HepG2 (cell line): ENCODE measurements around the gene NCOA3. TPM values are rescaled to one million over a fixed set of nuclear protein-coding genes. Genes with fewer than 3 reads are reported as not detected.
A peak's percentile ranks its signal among the peaks of the same experiment; 100 is the strongest.

Experiments used
- ATF7-NPFF ChIP-seq: sonication (generic); formaldehyde crosslinking; IDR thresholded peaks from 2 replicates; pipeline ENCODE4 v1.8.1; 2023; ENCODE audit warnings: mild to moderate bottlenecking, low read depth, missing genetic modification reagents, moderate library complexity
- FOSL2 ChIP-seq: sonication (generic); formaldehyde crosslinking; IDR thresholded peaks from 2 replicates; pipeline ENCODE4 v1.4.0; 2020; ENCODE audit warnings: missing genetic modification reagents
- FOXO1 ChIP-seq: sonication (generic); formaldehyde crosslinking; IDR thresholded peaks from 2 replicates; pipeline ENCODE4 v1.4.0; 2020; ENCODE audit warnings: missing genetic modification reagents
- GMEB2 ChIP-seq: IDR thresholded peaks from 2 replicates; pipeline ENCODE4 v1.6.1; 2016; ENCODE audit warnings: missing biosample characterization, missing genetic modification reagents, low read depth
- JUNB ChIP-seq: sonication (generic); formaldehyde crosslinking; IDR thresholded peaks from 2 replicates; pipeline ENCODE4 v1.8.0; 2022; ENCODE audit warnings: missing genetic modification reagents, mild to moderate bottlenecking, borderline replicate concordance
- PREB ChIP-seq: sonication (generic); formaldehyde crosslinking; IDR thresholded peaks from 2 replicates; pipeline ENCODE4 v1.4.0; 2020; ENCODE audit warnings: missing genetic modification reagents
- RELA ChIP-seq: sonication (generic); formaldehyde crosslinking; IDR thresholded peaks from 2 replicates; pipeline ENCODE4 v1.4.0; 2020; ENCODE audit warnings: missing genetic modification reagents
- SMAD3 ChIP-seq: sonication (generic); formaldehyde crosslinking; IDR thresholded peaks from 2 replicates; pipeline ENCODE4 v1.4.0; 2020; ENCODE audit warnings: missing genetic modification reagents
- TBX3 ChIP-seq: fragments of 450-650 bp; IDR thresholded peaks from 2 replicates; pipeline ENCODE4 v1.6.1; 2017; ENCODE audit warnings: antibody characterized with exemption, mild to moderate bottlenecking, inconsistent platforms, borderline replicate concordance
- ZBTB39 ChIP-seq: sonication (generic); formaldehyde crosslinking; IDR thresholded peaks from 2 replicates; pipeline ENCODE4 v1.5.0; 2020; ENCODE audit warnings: missing genetic modification reagents
- ZFP82 ChIP-seq: sonication (generic); formaldehyde crosslinking; IDR thresholded peaks from 2 replicates; pipeline ENCODE4 v1.5.1; 2020; ENCODE audit warnings: mild to moderate bottlenecking, missing genetic modification reagents, borderline replicate concordance
- ZKSCAN8 ChIP-seq: IDR thresholded peaks from 2 replicates; pipeline ENCODE4 v1.6.1; 2016; ENCODE audit warnings: borderline replicate concordance, missing genetic modification reagents, missing compliant biosample characterization
- ZMYM2 ChIP-seq: sonication (generic); formaldehyde crosslinking; IDR thresholded peaks from 2 replicates; pipeline ENCODE4 v1.8.0; 2022; ENCODE audit warnings: mild to moderate bottlenecking, missing genetic modification reagents
- ZNF138 ChIP-seq: sonication (generic); formaldehyde crosslinking; IDR thresholded peaks from 2 replicates; pipeline ENCODE4 v1.5.0; 2020; ENCODE audit warnings: mild to moderate bottlenecking, low read depth, missing genetic modification reagents
- ZNF17 ChIP-seq: sonication (generic); formaldehyde crosslinking; IDR thresholded peaks from 2 replicates; pipeline ENCODE4 v1.5.0; 2020; ENCODE audit warnings: mild to moderate bottlenecking, missing genetic modification reagents
- ZNF276 ChIP-seq: sonication (generic); formaldehyde crosslinking; IDR thresholded peaks from 2 replicates; pipeline ENCODE4 v1.4.0; 2020; ENCODE audit warnings: mild to moderate bottlenecking, low read depth, missing genetic modification reagents
- ZNF317 ChIP-seq: sonication (generic); formaldehyde crosslinking; IDR thresholded peaks from 2 replicates; pipeline ENCODE4 v1.5.0; 2020; ENCODE audit warnings: mild to moderate bottlenecking, missing genetic modification reagents
- ZNF333 ChIP-seq: sonication (generic); formaldehyde crosslinking; IDR thresholded peaks from 2 replicates; pipeline ENCODE4 v1.4.0; 2020; ENCODE audit warnings: mild to moderate bottlenecking, missing genetic modification reagents, borderline replicate concordance
- ZNF446 ChIP-seq: sonication (generic); formaldehyde crosslinking; IDR thresholded peaks from 2 replicates; pipeline ENCODE4 v1.5.0; 2020; ENCODE audit warnings: mild to moderate bottlenecking, missing genetic modification reagents
- ZNF572 ChIP-seq: sonication (generic); formaldehyde crosslinking; IDR thresholded peaks from 2 replicates; pipeline ENCODE4 v1.5.1; 2020; ENCODE audit warnings: mild to moderate bottlenecking, missing genetic modification reagents
- polyA plus RNA-seq, 8 experiments: library from polyadenylated mRNA; depleted of rRNA in 3 of 8; stranded (reverse) in 7 of 8; unstranded in 1 of 8; fragments of >200 nt; fragmentation: Illumina TruSeq in 4 of 8; extraction: Trizol in 4 of 8; gene quantifications; 2 replicates each; pipeline versions ENCODE4 v1.2.1 to v1.2.3, GENCODE V29; 2011 to 2016; ENCODE audit warnings: low read depth in 4 of 8, missing spikeins in 1 of 8, mixed read lengths in 1 of 8; ENCODE audit not compliant: insufficient read depth in 1 of 8
- total RNA-seq, 5 experiments: library from RNA; depleted of rRNA; stranded (reverse); fragments of >200 nt; fragmentation: Illumina TruSeq; extraction: Trizol; gene quantifications; 2 replicates each; pipeline ENCODE4 v1.2.3, GENCODE V29; 2016; ENCODE audit warnings: low read depth in 1 of 5
- TF ChIP-seq, protein P1 (sequence below): sonication (generic); formaldehyde crosslinking; IDR thresholded peaks from 2 replicates; pipeline ENCODE4 v1.5.0; 2020; ENCODE audit warnings: mild to moderate bottlenecking, missing genetic modification reagents

Gene NCOA3
- total and polyA plus RNA-seq, 2 of the 13 experiments (the other 11 are each of a cell fraction or from before 2014, with no cell fraction given) = 35.0 to 56.8 TPM

DNA sequence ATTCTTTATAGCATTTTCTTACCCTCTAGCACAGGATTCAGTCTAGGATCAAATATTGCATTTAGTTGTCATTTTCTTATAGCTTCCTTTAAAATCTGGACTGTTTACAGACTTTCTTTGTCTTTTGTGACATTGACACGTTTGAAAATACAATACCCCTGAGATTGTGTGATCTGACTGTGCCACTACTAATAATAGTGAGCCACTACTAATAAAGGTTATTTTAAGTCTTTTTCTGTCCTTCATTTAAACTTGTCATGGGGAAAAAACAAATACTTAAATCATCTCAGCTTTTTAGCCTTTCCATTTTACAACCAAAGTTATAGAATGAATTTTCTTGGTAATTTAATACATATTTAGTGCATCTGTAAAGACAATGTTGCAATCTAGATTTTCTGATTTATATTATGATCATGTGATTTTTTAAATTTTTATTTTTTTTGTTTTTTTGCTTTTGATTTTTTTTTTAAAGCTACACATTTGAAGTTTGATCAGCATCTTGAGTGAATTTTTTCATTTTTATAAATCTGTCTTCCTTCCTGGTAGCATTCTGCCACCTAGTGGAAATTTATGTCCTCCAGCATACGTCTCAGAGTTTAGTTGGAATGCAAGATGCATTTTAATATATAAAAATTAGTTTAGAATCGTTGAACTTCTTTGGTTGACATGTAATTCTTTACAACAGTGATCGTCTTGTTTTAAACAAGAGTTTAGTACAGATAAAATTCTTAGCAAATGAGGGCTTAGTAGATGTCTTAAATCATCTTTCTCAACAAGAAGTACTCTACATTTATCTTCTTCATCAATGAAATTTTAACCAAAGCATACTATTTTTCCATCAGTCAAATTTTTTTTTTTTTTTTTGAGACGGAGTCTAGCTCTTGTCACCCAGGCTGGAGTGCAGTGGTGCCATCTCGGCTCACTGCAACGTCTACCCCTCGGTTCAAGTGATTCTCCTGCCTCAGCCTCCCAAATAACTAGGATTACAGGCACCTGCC lies 119.4 kb downstream of the NCOA3 start (continued):
- TF ChIP-seq ZNF446 (CRISPR knock-in tag) (no peak), TBX3 (no peak), SMAD3 (CRISPR knock-in tag) (peak; percentile 53; the same call in 1 of the 2 replicates), ZNF333 (CRISPR knock-in tag) (no peak), ZNF17 (no peak), ZNF138 (CRISPR knock-in tag) (no peak), ZNF276 (CRISPR knock-in tag) (no peak), ZBTB39 (CRISPR knock-in tag) (no peak), ZNF317 (no peak), ZNF572 (CRISPR knock-in tag) (no peak), GMEB2 (CRISPR knock-in tag) (no peak), FOSL2 (CRISPR knock-in tag) (no peak), RELA (CRISPR knock-in tag) (no peak), ZMYM2 (CRISPR knock-in tag) (no peak), PREB (CRISPR knock-in tag) (no peak), ATF7-NPFF (no peak), JUNB (no peak), FOXO1 (CRISPR knock-in tag) (no peak), ZFP82 (CRISPR knock-in tag) (no peak), ZKSCAN8 (CRISPR knock-in tag) (no peak)
- TF ChIP-seq, protein P1, sequence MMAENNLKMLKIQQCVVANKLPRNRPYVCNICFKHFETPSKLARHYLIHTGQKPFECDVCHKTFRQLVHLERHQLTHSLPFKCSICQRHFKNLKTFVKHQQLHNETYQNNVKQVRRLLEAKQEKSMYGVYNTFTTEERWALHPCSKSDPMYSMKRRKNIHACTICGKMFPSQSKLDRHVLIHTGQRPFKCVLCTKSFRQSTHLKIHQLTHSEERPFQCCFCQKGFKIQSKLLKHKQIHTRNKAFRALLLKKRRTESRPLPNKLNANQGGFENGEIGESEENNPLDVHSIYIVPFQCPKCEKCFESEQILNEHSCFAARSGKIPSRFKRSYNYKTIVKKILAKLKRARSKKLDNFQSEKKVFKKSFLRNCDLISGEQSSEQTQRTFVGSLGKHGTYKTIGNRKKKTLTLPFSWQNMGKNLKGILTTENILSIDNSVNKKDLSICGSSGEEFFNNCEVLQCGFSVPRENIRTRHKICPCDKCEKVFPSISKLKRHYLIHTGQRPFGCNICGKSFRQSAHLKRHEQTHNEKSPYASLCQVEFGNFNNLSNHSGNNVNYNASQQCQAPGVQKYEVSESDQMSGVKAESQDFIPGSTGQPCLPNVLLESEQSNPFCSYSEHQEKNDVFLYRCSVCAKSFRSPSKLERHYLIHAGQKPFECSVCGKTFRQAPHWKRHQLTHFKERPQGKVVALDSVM (CRISPR knock-in tag) = no peak
